Caco-2 (cell line): ENCODE results near the gene PSIP1. TPM values are rescaled to one million over a fixed set of nuclear protein-coding genes. Genes with fewer than 3 reads are reported as not detected.

Experiments
- BruUV-seq: library from RNA; stranded (reverse); fragments of 400-500 nt; replicated peaks from 2 replicates; lab custom pipeline; 2021; lab: Mats Ljungman, UMichigan
- CTCF ChIA-PET: fragments of 300-600 bp; sonication (Branson Sonifier 250); formaldehyde crosslinking; loops from one replicate; lab custom pipeline; 2022; ENCODE audit warnings: antibody characterized with exemption; lab: Charles Lee
- POLR2A ChIA-PET: fragments of 300-600 bp; sonication (Branson Sonifier 250); formaldehyde crosslinking; loops from one replicate; lab custom pipeline; 2022; ENCODE audit warnings: antibody characterized with exemption; lab: Charles Lee
- DNase-seq, 2 experiments: peaks; one replicate each; pipeline versions ENCODE4 v3.0.0 to v3.0.0-alpha.2; 2020 to 2022
- H3K27me3 ChIP-seq: replicated peaks from 2 replicates; pipeline ENCODE4 v1.6.0; 2011; ENCODE audit warnings: low read length; ENCODE audit not compliant: control insufficient read depth, insufficient read depth
- H3K36me3 ChIP-seq: 2 replicates; pipeline ENCODE4 v1.5.1; 2011; ENCODE audit warnings: low read length; ENCODE audit not compliant: control insufficient read depth, insufficient read depth
- H3K4me1 ChIP-seq: fragments of 250-450 bp; sonication (Bioruptor Pico); 2 replicates; pipeline ENCODE4 v1.5.1; 2020; ENCODE audit warnings: mild to moderate bottlenecking
- H3K4me3 ChIP-seq: 2 replicates; pipeline ENCODE4 v1.5.1; 2011; ENCODE audit warnings: low read depth, mild to moderate bottlenecking, control low read depth, low read length
- H3K9me3 ChIP-seq: fragments of 250-450 bp; sonication (Bioruptor Pico); 2 replicates; pipeline ENCODE4 v1.5.1; 2020; ENCODE audit warnings: mild to moderate bottlenecking, moderate library complexity
- H3K27ac Mint-ChIP-seq: one replicate; pipeline ENCODE4 v1.8.0; 2022; ENCODE audit warnings: mixed read lengths; ENCODE audit not compliant: unreplicated experiment
- H3K27me3 Mint-ChIP-seq: one replicate; pipeline ENCODE4 v1.8.0; 2022; ENCODE audit warnings: mixed read lengths; ENCODE audit not compliant: insufficient read depth, unreplicated experiment
- H3K36me3 Mint-ChIP-seq: one replicate; pipeline ENCODE4 v1.8.0; 2022; ENCODE audit warnings: mild to moderate bottlenecking, mixed read lengths; ENCODE audit not compliant: insufficient read depth, unreplicated experiment
- H3K4me1 Mint-ChIP-seq: one replicate; pipeline ENCODE4 v1.8.0; 2022; ENCODE audit warnings: low read depth, mixed read lengths; ENCODE audit not compliant: unreplicated experiment
- H3K4me3 Mint-ChIP-seq: one replicate; pipeline ENCODE4 v1.8.0; 2022; ENCODE audit warnings: mild to moderate bottlenecking, moderate library complexity, mixed read lengths; ENCODE audit not compliant: unreplicated experiment
- H3K9me3 Mint-ChIP-seq: one replicate; pipeline ENCODE4 v1.8.0; 2022; ENCODE audit warnings: mixed read lengths; ENCODE audit not compliant: unreplicated experiment
- intact Hi-C: fragments of 100-400 bp; cut with micrococcal nuclease; formaldehyde crosslinking; loops from one replicate; pipeline ENCODE4 v1.10.0; 2022; ENCODE audit not compliant: unreplicated experiment
- total RNA-seq: library from RNA; stranded (reverse); gene quantifications from 2 replicates; pipeline ENCODE4 v1.2.3, GENCODE V29; 2022
- TF ChIP-seq, protein P1 (sequence below), 2 experiments: fragments of 200-600 bp in 1 of 2; IDR thresholded peaks; 1 replicate in 1 of 2; 2 replicates in 1 of 2; pipeline versions ENCODE4 v1.5.1 to v1.8.0; 2011 to 2022; ENCODE audit warnings: antibody characterized with exemption in 1 of 2, control low read depth in 1 of 2, inconsistent platforms in 1 of 2, low read depth in 1 of 2, low read length in 1 of 2, mild to moderate bottlenecking in 1 of 2, moderate library complexity in 1 of 2; ENCODE audit not compliant: insufficient read depth in 1 of 2, severe bottlenecking in 1 of 2, unreplicated experiment in 1 of 2

PSIP1 gene
- total RNA-seq, 1 experiment from 2014 or later = 54.1 TPM

DNA sequence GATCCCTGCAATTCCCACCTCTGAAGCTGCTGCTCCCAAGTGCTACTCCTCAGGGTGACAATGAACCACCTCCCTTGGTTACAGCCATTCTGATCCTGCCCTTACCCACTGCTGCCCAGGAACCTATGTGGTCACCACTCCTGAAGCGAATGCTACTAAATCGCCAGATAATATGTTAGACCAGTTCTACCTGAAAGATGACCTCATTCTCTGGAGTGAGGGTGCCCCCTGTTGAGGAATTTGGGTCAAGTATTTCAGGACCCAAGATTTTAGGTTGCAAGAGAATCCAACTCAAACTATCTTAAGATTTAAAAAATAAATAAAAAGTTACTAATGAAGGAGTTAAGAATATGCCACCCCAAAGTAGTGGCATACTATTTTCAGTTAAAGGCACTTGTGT, 93.9 kb downstream of the PSIP1 start:
- no peak overlapping the region for H3K4me3 ChIP-seq
- DNase-seq = peak; percentile 55 to 59
- Mint-ChIP-seq H3K27me3 (no peaks in the 10 kb centered on the region), H3K9me3 (no peaks in the 10 kb centered on the region), H3K4me1 (no peaks in the 10 kb centered on the region), H3K4me3 (no peak overlapping the region), H3K36me3 (peaks cover 4% of the 10 kb centered on the region), H3K27ac (no peak overlapping the region)
- H3K27me3 ChIP-seq = no peaks in the 10 kb centered on the region
- no peaks in the 10 kb centered on the region for H3K36me3 ChIP-seq
- POLR2A ChIA-PET = no interaction called here
- TF ChIP-seq, protein P1, sequence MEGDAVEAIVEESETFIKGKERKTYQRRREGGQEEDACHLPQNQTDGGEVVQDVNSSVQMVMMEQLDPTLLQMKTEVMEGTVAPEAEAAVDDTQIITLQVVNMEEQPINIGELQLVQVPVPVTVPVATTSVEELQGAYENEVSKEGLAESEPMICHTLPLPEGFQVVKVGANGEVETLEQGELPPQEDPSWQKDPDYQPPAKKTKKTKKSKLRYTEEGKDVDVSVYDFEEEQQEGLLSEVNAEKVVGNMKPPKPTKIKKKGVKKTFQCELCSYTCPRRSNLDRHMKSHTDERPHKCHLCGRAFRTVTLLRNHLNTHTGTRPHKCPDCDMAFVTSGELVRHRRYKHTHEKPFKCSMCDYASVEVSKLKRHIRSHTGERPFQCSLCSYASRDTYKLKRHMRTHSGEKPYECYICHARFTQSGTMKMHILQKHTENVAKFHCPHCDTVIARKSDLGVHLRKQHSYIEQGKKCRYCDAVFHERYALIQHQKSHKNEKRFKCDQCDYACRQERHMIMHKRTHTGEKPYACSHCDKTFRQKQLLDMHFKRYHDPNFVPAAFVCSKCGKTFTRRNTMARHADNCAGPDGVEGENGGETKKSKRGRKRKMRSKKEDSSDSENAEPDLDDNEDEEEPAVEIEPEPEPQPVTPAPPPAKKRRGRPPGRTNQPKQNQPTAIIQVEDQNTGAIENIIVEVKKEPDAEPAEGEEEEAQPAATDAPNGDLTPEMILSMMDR (IDR thresholded peaks at IDR 0.05; ENCODE audit: insufficient read depth in 1 of 2, low read depth in 1 of 2, low read length in 1 of 2, severe bottlenecking in 1 of 2, unreplicated experiment in 1 of 2) = peak; percentile 46 to 55
- no peaks in the 10 kb centered on the region for H3K9me3 ChIP-seq
- H3K4me1 ChIP-seq = no peaks in the 10 kb centered on the region
- intact Hi-C loops = loop anchor here (1.0 to 2.0 kb wide), 4 partner anchors 62 to 206 kb away; partner anchors contain the start of gene TTC39B
- CTCF ChIA-PET = interaction anchor here (0.5 to 0.7 kb wide), 2 partner anchors 25 to 144 kb away, joined by 3 read pairs; no protein-coding TSS in a partner anchor
- BruUV-seq = no TSS peak

Other genes starting within 250 kb of the PSIP1 start
- 6.9 and 7.6 TPM in 2 replicates for gene TTC39B, start 203.8 kb downstream of the PSIP1 start, total RNA-seq
- 18.3 and 21.1 TPM in 2 replicates for gene SNAPC3, start 88.1 kb downstream of the PSIP1 start, total RNA-seq
- gene CCDC171, start 42.1 kb upstream of the PSIP1 start, total RNA-seq = 1.1 and 1.6 TPM in 2 replicates